Stimulated activated CD4-positive, alpha-beta T cell treated with anti-CD3 and anti-CD28 coated beads, Interleukin-4, amount 100 ng/mL, for 24 hours (primary cell): ENCODE results near the gene AGAP1.

ENCODE experiments used
- DNase-seq: peaks from one replicate; pipeline ENCODE4 v3.0.0-alpha.2; 2020

Gene AGAP1

DNA sequence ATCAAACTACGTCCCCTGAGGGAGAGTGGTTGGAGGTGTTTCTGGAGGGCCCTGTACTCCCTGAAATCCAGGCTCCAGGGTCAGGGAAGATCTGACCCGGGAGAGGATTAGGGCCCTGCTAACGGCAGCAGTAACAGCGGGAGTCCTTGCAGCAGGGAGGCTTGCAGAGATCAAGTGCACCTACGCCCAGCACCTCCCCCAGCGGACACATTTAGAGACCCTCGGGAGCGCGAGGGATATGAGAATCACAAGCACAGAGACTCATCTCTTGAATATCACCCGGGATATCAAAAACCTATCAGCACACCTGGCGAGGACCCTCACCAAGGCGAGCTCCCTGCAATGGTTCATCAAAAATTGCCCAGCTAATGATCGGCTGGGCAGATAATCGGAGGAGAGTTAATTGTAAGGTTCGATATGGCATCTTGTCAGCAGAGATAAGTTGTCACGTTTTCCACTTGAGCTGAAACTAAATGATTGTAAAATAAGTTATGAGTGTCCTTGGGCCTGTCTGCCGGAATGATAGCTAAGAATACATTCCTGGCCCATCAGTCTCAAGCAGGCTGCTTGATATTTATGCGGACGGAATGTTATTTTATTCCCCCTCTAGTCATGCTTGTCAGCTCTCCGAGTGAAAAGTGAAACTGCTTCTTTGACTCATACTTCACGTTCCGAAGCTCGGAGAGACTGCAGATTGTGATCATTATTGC, 464.5 kb downstream of the AGAP1 start:
- DNase-seq = no peak

DNA sequence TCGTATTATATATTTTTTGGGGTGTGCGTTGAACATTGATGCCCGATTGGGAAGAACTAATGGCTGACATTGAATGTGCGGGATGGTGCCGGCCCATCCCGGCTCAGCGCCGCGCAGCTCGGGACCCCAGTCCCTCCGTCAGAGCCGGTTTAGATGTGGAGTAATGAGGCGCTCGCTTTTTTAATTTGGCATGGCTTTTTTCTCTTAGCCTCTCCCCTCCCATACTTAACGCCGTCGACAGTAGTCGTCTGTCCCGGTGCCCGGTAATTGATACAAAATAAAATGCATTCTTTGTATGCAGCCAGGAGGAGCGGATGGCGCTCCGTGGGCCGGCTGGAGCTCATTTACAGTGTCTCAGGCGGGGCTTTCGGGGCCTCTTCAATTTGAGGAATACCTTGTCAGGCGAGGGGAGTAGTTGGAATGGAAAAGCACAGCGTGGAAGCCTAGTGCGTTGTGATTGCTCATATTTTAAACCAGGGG, 465.1 kb downstream of the AGAP1 start:
- no peak for DNase-seq

DNA sequence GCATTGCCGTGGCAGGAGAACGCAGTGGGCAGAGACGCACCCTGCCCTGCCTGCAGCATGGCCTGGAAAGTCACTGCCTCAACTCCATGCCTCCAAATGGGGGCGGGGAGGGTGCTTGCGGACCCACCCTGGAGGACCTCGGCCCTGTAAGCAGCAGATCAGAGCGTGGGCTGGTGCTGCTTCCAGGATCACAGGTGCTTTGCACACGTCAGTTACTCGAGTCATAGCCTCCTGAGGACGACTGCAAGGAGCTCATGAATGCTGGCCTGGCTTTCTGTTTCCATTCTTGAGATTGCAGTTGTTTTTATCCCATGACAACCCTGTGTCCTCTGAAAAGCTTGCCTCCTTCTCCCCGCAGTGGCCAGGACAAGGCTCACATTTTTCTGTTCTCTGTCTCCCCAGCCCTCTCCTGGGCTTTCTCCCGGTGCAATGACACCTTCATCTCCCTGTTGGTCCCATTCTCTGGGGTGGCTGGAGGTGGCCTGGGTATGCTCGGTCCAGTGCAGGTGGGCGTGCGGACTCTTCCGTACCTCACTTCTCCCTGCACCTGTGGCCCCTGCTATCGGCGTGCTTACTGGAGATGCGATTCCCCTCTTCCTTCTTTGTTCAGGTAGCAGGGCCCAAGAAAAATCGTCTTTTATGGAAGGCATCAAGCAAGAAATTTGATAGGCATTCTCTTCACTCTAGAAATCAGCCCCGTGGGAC, 466.3 kb downstream of the AGAP1 start:
- no peak for DNase-seq

DNA sequence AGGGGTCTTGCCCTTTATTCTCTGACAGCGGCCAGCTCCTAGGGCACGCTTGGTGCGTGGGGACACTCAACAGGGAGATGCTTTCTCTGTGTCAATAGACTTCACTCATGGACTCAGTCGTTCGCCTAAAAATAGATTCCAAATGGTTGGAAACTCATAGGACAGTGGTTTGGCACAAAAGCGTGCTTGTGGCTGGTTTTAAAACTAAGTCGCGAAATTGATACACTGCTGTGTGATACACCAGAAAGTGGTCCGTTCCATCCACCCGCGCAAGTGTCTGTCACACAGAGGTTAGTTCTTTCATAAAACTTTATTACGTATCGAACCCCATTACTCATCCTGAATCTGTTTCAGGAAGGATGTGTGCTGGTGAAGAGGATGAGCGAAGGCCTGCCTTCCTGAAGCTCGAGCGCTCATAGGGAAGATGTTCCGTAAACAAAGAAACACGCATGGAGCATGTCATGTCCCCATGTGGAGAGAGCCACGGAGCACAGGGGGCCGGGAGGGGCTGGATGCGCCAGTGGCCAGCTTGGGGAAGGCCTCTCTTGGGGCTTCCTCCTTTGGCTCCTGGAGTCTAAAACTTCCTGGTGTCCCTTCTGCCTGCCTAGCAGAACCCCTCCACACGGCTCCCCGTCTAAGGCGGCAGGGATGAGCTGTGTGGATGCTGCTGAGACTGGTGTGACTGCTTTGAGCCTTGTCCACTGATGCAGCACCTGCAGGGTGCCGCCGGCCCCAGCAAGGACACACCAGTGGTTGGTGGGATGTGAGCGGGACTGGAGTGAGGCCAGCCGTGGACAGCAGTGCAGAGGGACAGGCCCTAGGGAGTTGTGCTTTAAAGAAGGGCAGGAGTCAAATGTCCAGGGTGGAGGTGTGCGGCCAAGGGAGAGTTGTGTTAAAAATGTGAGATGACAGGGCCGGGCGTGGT, 467.1 kb downstream of the AGAP1 start:
- no peak for DNase-seq

DNA sequence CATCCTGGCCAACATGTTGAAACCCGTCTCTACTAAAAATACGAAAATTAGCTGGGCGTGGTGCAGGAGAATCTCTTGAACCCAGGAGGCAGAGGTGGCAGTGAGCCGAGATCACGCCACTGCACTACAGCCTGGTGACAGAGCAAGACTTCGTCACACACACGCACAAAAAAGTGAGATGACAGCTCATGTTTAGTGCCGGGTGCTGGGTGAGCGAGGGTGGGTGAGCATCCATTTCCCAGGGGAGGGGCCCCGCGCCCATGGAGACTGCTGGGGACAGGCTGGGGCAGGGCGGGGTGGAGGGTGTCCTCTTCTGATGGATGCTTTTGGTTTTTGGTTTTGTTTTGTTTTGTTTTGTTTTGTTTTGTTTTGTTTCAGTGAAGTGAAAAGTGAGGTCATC, 467.9 kb downstream of the AGAP1 start:
- DNase-seq = no peak

DNA sequence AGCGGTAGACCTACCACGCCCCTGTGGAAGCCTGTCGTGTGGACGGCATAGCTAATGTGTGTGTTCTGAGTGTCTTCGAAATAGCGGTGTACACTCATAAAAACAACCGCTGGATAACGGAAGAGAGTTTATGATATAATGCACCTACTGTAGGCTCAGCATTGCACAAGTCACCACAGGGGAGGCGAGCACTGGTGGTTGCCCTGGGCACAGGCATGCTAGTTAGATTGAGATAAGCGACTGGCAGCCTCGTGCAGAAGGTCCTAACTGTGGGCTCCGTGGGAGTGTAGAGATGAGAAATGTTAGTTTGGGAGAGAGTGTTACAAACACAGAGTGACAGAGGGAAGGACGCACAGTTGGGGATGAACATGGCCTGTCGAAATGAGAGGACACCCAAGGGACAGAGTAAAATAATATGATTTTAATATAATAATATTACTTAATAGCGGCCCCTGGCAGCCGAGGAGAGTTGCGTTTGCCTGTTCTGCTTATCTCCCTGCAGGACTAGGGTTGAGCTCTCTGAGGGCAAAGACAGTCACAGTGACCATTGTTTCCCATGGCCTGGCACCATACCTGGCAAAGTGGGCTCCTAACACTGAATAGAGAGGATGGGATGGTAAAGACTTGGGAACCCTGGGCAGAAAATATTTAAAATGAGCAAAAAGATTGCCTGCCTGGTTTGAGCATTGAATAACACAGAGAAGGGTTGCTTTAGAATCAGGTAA, 470.2 kb downstream of the AGAP1 start:
- no peak for DNase-seq

DNA sequence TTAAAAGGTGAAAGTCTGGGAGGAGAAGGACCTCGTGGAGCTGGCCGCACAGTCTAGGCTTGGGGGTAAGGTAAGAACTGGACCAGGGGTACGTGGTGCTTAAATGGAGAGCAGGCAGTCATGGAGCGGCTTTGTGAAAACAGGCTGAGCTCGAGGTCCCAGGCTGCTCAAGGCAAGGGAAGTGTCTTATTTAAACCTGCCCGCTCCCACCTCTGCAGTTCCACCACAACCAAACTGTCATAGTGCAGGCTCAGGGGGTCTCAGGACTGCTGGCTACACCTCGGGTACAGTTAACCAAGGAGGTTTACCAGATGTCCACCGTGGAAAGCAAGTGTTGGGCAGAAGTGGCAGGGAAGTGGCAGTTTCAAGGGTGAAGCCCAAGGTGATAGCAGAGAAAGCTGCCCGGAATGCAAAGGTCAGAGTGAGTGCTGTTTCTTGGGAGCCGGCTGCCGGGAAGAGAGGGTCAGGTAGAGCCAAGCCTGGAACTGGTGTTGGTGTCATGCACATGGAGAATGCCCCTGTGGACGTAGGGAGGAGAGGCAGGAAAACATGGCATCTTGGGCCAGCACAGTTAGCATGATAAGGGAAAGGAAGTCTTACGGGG, 471.0 kb downstream of the AGAP1 start:
- DNase-seq = no peak

DNA sequence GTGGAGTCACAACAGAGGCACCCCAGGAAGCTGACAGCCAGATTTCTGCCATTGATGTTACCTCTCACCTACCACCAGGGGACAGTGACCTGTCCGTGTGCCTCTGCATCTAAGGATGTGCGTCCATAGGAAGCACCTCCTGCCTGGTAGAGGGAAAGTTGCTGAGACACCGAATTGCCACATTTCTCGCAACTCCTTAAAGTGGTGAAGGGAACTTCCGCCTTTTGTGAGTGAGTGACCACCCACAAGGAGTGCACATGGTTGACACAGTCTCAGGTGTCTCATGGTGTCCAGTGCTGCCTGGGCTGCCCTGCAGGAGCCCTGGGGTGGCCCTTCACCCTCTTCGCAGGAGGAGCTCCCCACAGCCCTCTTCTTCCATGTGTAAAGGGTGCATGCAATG, 472.6 kb downstream of the AGAP1 start:
- DNase-seq = no peak

DNA sequence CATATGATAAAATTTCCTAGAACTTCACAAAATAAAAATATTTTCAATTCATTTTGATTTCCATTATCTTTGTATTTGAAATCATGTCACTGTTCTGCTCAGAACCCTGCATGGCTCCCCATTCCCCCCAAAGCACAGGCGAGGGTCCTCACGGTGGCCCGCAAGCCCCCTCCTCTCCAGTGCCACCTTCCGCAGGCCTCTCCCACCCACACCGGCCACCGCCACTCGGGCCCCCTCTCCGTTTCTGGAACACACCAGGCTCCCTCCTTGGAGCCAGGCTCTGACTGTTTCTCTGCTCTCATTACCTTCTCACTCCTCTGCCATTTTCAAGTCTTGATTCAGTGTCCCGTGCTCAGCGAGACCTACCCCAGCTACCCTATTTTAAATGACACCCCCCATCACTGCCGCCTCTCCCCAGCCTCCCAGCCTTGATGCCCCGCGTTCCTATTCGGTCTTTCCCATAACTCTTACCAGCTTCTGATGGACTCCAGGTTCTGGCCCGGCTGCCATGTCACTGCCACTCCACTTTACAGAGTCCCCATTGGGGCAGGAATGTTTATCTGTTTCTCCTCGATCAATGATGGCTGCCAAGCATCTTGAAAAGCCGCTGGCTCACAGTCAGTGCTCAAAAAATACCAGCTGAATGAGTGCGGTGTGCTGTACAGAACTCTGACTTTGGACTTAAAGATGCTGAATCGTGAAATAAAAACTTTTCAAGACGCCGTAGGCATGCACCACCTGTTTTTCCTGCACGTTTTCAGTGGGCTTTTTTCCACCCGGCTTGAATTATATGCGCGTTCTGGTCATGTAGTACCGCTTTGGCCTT, 473.3 kb downstream of the AGAP1 start:
- no peak for DNase-seq

DNA sequence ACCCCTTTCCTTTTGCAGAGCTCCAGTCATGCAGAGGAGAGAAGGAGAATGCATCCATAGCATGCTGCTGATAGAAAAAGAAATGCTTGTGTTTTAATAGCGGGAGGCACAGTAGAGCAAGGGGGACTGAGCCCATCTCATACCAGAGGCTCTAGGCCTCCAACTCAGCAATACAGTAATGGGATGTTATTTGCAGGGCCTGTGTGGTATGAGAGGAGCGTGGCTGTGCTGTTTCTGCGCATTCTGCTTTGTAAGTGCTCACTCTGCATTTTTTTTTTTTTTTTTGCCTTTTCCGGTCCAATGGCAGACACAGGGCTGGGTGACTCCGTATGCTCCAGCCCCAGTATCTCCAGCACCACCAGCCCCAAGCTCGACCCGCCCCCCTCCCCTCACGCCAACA, 474.3 kb downstream of the AGAP1 start:
- no peak for DNase-seq

DNA sequence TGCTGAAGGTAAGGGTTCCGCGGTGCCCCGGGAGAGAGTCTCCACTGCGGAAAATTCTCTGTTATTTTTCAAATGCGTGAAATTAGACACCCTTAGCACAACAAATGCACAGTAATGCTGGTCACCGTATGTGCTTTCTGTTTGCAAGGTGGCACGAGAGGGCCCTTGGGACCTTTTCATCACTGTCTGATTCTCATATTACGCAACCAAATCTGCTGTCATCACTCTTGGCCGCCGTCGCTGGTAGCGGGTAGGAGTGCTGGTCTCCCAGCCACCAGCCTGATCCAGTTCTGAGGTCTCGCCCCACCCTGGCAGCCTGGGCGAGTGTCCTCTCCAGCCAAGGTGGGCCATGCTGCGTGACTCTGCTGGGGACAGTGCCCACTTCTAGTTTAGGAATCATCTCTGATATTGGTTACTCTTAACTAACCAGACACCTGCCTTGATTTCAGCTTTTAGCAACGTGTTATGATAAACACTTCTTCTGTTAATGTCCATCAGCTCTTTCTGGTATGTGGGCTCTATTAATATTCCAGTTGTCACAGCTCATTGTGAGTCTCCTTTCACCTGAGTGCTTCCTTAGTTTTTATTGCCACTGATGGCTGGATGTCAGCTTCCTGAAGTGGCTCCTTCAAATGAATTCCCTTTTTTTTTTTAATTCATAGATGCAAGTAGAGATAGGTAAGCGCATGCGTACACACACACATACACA, 474.9 kb downstream of the AGAP1 start:
- no peak for DNase-seq

DNA sequence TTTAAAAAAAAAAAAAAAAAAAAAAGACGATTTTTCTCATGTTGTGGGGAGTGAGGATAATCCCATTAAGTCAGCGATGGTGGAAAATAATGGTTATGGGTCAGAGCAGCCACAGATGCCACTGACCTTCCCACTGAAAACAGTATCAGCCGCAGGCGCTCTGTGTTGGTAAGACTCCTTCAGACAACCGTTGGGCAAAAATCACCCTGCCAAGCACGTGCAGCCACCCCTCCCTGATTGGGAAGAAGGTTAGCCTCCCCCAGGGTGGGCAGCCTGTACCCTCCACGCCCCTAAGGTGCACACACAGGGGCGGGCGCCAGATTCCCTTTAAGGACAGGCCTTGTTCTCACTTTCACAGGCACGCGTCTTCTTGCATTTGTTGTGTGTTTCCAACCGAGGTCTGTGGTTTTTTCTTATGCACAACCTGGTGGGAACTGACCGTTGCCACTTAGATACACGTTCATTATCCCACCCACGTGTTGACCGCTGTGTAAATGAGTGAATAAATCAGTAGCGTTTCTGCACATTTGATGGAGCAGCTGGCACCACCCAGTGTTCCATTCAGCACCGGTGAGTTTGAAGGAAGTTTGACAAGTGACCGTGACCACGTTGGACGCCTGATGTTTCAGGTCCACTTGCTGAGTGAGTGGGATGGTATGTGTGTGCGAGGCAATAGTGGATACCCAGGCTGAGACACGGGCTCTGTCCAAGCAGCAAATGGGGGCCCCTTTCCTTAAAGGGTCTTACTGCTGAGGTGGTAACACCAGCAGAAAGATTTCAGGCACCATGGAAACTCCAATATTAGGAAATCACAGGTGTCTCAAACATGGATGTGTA, 476.6 kb downstream of the AGAP1 start:
- no peak for DNase-seq

DNA sequence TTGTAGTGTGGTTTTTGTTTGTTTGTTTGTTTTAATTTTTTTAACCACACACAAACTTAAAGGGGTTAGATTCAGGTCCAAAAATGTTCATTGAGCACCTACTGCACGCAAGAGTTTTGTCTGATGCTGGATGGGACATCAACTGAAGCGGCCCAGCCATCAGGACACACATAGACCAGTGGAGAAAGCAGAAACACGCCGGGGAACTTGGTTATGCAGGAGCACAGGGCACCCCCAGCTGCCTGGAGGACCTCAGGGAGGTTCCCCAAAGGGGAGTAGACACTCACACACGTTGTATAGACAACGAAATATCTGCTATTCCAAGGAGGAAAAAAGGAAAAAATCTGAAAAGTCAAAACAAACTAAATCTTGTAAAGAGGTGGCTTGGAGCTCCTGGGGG, 482.7 kb downstream of the AGAP1 start:
- DNase-seq = no peak

DNA sequence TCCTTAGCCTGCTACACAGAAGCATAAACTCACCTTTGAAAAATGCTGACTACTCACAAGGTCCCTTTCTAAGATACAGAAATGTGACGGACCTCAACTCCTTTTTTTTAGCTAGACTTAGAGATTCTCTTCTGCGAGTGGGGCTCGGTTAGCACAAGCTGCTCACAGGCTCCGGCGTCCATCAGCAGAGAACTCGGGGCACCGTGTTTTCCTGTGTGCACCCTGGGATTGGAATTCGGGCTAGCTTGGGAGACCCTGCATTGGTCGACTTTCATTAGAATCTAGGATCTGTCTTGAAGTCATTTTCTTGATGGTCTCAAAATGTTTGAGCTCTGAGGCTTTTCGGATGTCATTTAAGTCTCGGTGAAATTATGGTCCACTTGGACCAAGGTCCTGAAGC, 483.1 kb downstream of the AGAP1 start:
- no peak for DNase-seq

DNA sequence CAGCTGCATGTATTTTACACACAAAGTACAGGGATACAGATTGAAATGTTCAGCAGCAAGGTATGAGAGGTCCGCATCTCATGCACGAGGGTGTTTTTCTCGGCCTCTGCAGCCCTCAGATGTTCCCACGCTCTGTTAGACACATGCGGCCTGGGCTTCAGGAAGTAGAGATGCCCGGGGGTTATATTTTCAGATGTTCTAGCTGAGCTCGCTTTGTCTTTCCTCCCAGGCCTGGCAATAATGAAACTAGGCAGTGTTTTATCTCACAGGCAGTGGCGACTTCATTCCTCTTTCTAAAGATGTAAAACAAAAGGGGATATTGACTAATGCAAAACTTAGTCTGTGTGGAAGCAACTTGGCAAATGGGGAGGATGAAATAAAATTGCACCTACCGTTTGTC, 483.6 kb downstream of the AGAP1 start:
- no peak for DNase-seq

DNA sequence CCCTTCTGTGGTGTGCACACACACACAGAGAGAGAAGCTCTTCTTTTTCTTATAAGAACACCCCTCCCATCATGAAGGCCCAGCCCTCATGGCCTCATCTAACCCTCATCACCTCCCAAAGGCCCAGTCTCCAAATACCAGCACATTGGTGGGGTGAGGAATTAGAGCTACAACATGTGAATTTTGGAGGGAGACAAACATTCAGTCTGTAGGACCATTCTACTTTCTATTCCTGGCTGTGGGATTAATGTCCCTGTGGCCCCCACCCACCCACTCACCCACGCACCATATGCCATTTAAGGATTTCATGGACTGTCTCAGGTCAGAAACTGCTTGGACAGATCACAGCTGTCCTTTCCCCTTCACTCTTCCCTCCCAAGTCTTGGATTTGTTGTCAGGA, 484.2 kb downstream of the AGAP1 start:
- DNase-seq = no peak

DNA sequence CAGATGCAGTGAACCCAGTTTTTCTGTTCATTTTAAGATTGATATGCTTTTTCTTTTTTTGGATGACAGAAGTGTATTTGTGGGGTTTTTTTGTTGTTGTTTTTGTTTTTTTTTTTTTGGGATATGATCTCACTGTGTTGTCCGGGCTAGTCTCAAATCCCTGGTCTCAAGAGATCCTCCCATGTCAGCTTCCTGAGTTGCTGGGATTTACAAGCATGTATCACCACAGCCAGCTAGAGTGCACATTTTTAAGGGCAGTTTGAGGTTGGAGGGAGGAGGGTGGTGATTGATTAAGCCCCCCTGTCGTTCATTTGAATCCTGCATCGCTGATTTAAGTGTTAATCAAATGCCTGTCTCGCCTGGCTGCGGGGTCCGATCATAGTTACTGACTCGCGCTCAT, 485.2 kb downstream of the AGAP1 start:
- no peak for DNase-seq

DNA sequence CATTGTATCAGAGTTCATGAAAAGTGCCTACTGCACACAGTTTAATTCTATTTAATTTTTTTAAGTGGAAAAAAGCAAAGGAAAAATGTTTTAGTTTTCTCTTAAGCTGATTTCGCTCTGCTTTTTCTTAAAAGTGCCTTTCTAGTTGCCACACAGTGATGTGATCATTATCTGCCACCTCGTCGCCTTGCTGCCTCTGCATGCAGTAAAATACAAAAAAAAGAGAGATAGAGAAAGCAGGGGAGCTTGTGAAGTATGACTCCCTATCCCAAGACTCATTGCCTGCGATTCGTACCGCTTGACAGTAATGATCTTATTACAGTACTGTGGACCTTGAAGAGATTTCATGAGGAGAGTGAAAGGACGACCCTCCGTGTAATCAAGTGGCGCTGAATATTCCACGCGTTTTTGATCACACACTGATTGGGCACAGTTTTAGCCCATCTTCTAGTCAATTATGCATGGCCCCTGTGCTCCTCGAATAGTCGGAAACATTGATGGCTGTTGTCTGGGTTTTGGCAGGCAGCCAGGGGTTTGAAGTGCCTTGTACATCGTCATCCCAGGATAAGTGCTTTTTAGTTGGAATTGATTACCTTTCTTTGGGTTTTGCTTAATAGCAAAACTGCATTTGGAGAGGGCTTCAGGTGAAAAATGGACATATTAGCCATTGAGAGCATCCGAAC, 486.1 kb downstream of the AGAP1 start:
- DNase-seq = no peak

DNA sequence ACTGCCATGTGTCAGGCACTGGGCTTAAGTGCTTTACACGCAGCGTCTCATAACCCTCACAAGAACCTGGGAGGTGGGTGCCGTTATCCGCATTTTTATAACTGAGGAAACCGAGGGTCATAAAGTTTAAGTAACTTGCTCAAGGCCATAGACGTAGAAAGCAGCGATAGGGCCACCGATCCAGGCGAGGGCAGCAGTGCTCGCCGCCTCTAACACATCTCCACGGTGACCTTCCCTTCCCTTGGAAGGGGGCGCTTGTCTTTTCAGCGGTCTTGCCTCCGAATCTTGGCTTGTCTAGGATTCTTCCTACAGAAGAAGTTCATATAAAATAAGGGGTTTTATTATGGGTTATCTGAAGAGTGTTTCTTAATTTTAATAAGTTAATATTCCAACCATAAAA, 487.8 kb downstream of the AGAP1 start:
- DNase-seq = no peak
